ENCODE measurements around the gene OTUD3. TPM values are rescaled to one million over a fixed set of nuclear protein-coding genes. Genes with fewer than 3 reads are reported as not detected.

OTUD3 gene
- total RNA-seq, 1 donor: 5.8 TPM

- DNase-seq (ENCODE audit: low read depth): no peak
- no peak overlapping the region for H3K4me3 ChIP-seq (ENCODE audit: low read depth, low read length)
Observed at GRCh38 chr1:19860418-19860817, 21.8 kb upstream of the OTUD3 start.

GRCh38 chr1:19861034-19861433 is 21.2 kb upstream of the OTUD3 start:
- TF ChIP-seq CTCF (IDR thresholded peaks at IDR 0.05; ENCODE audit: insufficient read depth, low read length): no peak
- peak; percentile 62 for DNase-seq (ENCODE audit: low read depth)
- no peak overlapping the region for H3K4me3 ChIP-seq (ENCODE audit: low read depth, low read length)

More at GRCh38 chr1:19860418-19860817, 21.8 kb upstream of the OTUD3 start:
- TF ChIP-seq CTCF (IDR thresholded peaks at IDR 0.05; ENCODE audit: insufficient read depth, low read length): no peak

- TF ChIP-seq CTCF (IDR thresholded peaks at IDR 0.05; ENCODE audit: insufficient read depth, low read length): no peak
- no peak overlapping the region for H3K4me3 ChIP-seq (ENCODE audit: low read depth, low read length)
- DNase-seq (ENCODE audit: low read depth): no peak
Observed at GRCh38 chr1:19861842-19862530, 20.2 kb upstream of the OTUD3 start.

GRCh38 chr1:19862944-19863343 is 19.3 kb upstream of the OTUD3 start:
- no peak for DNase-seq (ENCODE audit: low read depth)
- no peak overlapping the region for H3K4me3 ChIP-seq (ENCODE audit: low read depth, low read length)
- TF ChIP-seq CTCF (IDR thresholded peaks at IDR 0.05; ENCODE audit: insufficient read depth, low read length): no peak

- no peak overlapping the region for H3K4me3 ChIP-seq (ENCODE audit: low read depth, low read length)
- TF ChIP-seq CTCF (IDR thresholded peaks at IDR 0.05; ENCODE audit: insufficient read depth, low read length): no peak
- no peak for DNase-seq (ENCODE audit: low read depth)
Observed at GRCh38 chr1:19864570-19865160, 17.5 kb upstream of the OTUD3 start.

GRCh38 chr1:19866029-19866428 is 16.2 kb upstream of the OTUD3 start:
- no peak for DNase-seq (ENCODE audit: low read depth)
- TF ChIP-seq CTCF (IDR thresholded peaks at IDR 0.05; ENCODE audit: insufficient read depth, low read length): no peak

More at GRCh38 chr1:19866029-19866428, 16.2 kb upstream of the OTUD3 start:
- H3K4me3 ChIP-seq (ENCODE audit: low read depth, low read length): no peak overlapping the region
